Skeletal muscle cell (primary cell): ENCODE data around the gene TICAM1.
"Not testable (repeated sequence)": the region's sequence is repeated elsewhere in the genome, so short reads cannot be mapped to it uniquely, and the experiment has no call there.

Source experiments
- DNase-seq: peaks from one replicate; pipeline ENCODE4 v3.0.0-alpha.2; 2010; ENCODE audit warnings: low read depth
- H3K4me3 ChIP-seq: 2 replicates; pipeline ENCODE4 v1.5.1; 2011; ENCODE audit warnings: low read depth, mild to moderate bottlenecking, control low read depth, low read length, moderate library complexity

TICAM1 gene

DNA sequence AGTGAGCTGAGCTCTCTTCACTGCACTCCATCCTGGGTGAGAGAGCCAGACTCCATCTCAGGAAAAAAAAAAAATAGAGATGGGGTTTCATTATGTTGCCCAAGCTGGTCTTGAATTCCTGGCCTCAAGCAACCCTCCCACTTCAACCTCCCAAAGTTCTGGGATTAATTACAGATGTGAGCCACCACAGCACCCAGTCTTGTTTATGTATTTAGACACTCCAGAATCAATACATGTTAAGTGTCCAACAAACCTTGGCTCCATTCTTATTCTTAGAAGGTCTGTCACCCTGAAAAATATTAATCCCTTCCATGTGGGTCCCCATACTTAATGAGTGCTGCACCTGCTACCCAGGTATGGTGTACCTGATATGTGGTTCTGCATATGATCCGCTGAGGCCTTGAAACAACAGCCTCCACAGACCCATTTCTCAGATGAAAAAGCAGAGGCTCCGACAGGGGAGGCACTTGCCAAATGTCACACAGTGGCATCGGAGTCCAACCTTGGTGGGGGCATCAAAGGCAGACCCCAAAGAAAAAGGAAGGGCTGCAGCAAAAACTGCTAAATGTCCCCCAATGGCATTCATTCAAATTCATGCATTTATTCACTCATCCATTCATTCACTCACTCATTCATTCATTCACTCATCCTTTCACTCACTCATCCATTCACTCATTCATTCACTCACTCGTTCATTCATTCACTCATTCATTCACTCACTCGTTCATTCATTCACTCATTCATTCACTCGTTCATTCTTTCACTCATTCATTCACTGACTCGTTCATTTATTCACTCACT is 16.7 kb downstream of the TICAM1 start:
- no peak for DNase-seq

DNA sequence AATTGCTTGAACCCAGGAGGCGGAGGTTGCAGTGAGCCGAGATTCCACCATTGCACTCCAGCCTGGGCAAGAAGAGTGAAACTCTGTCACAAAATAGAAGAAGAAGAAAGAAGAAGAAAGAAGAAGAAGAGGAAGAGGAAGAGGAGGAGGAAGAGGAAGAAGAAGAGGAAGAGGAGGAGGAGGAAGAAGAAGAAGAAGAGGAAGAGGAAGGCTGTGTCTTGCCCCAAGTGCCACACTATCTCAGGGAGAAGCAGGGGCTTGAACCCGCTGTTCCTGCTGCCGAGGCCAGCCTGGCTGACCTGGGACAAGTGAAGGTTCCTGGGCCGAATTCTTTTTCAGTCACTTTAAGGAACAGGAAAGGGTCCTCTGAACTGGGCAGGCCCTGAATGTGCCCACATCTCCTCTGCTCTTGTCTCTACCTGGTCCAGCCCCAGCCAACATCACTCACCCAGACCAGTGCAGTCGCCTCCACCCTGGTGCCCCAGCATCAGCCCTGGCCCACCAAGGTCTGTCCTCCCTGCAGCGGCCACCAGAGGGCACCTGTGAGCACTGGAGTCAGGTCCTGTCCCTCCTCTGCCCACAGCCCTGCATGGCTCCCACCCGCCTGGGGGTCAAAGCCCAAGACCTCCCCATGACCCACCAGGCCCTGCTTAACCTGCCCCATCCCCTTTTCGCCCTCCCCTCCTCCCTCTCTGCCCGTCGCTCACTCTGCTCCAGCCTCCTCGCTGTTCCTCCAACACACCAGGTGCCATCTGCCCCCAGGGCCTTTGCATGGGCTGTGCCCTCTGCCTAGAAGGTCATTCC is 20.0 kb downstream of the TICAM1 start:
- no peak for DNase-seq

More for the DNA sequence above, 16.7 kb downstream of the TICAM1 start:
- H3K4me3 ChIP-seq = no peak overlapping the region

DNA sequence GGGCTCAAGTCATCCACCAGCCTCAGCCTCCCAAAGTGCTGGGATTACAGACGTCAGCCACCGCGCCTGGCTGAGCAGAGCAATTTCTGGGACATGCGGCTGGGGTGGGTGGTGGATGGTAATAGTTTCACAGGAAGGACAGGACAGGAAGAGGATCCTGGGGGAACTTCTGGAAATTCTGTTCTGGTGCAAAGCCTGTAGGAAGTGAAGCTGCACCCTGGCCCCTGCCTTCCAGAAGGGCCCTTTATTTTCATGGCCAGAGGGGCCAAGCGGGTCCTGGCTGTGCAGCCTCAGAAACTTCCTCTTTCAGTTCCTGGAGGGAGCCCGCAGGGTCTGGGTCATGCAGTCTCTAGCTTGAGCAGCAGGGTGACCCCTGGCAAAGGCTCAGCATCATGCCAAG is 24.3 kb downstream of the TICAM1 start:
- DNase-seq = no peak
- no peak overlapping the region for H3K4me3 ChIP-seq

More for the DNA sequence above, 20.0 kb downstream of the TICAM1 start:
- no peak overlapping the region for H3K4me3 ChIP-seq

DNA sequence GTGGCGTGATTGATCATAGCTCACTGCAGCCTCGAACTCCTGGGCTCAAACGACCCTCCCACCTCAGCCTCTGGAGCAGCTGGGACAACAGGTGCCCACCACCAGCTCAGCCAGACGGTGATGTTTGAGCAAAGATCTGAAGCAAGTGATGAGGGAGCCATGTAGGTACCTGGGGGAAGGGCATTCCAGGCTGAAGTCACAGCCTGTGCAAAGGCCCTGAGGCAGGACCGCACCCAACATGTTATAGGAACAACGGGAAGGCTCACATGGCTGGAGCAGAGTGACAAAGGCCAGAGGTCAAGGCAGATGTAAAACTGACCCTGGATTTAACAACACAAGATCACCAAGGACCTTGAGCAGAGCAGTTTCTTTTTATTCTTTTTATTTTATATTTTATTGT is 25.1 kb downstream of the TICAM1 start:
- H3K4me3 ChIP-seq = no peak overlapping the region
- no peak for DNase-seq

DNA sequence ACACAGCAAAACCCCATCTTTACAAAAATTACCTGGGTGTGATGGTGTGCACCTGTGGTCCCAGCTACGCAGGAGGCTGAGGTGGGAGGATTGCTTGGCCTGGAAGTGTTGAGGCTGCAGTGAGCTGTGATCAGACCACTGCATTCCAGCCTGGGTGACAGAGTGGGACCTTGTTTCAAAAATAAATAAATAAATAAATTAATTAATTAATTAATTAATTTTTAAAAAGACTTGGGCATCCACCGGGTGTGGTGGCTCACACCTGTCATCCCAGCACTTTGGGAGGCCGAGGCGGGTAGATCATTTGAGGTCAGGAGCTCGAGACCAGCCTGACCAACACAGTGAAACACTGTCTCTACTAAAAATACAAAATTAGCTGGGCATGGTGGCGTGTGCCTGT is 26.4 kb downstream of the TICAM1 start:
- DNase-seq, H3K4me3 ChIP-seq: not testable (repeated sequence)

DNA sequence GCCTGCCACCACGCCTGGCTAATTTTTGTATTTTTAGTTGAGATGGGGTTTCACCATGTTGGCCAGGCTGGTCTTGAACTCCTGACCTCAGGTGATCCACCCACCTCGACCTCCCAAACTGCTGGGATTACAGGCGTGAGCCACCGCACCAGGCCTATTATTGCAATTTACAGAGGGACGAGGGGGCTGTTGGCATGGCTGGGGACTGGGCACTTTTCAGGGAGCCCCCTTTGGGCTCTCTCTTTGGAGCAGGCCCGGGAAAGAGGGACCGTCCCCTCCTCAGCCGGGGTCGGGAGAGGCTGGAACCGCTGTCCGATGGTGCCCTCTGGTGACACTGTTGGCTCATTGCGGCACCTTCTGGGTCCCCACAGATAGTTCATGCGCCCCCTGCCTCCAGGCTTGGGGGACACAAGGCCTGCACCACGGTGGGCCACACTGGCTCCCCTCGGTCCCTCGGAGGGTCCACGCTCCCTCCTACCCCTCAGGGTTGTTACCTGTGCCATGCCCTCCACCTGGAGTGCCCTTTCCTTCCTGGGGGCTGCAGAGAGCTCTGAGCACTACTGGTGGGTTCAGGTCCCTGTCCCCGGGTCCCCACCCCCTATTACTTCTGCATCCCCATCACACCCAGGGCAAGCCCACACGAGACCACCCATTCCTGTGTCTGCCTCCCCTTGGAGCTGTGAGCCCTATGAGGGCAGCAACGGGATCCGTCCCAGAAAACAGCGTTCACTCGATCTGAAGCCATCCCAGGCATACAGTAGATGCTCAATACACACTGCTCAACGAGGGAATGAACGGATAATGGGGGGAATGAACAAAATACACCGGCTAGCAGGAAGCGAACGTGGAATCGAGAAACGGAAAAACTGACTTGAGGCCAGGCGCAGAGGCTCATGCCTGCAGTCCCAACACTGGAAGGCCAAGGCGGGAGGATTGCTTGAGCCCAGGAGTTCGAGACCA is 27.5 kb downstream of the TICAM1 start:
- no peak overlapping the region for H3K4me3 ChIP-seq
- no peak for DNase-seq

DNA sequence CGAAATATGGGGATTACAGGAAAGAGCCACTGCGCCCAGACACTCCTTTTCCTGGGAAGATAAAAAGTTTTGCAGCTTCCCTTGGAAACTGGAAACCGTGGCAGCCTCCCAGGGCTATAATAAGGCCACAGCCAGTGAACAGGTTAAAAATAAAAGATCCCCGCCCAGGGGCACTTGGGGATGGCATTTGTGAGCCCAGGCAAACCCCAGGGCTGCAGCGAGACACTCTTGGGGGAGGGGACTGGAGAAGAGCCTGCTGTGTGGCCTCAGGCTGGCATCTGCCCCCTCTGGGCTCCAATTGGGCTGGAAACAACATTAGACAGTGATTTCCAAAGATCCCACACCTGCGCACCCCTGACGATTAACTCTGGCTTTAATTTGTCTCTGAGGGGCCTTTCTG is 28.8 kb downstream of the TICAM1 start:
- DNase-seq = no peak
- H3K4me3 ChIP-seq = no peak overlapping the region

DNA sequence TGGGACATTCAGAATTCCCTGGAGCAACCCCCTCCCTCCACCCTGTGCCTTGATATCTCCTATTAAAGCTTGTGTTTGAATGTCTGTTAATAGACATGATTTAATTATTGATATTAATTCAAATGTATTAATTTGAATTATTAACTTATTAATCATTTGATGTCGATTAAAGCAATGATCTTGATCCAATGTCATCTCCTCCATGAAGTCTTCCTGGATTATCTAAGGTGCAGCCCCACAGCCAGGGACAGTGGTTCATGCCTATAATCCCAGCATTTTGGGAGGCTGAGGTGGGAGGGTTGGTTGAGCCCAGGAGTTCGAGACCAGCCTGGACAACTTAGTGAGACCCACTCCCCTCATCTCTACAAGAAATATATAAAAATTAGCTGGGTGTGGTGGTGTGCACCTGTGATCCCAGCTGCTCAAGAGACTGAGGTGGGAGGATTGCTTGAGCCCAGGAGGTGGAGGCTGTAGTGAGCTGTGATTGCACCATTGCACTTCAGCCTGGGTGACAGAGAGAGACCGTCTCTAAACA is 30.4 kb downstream of the TICAM1 start:
- no peak for DNase-seq
- H3K4me3 ChIP-seq = no peak overlapping the region

DNA sequence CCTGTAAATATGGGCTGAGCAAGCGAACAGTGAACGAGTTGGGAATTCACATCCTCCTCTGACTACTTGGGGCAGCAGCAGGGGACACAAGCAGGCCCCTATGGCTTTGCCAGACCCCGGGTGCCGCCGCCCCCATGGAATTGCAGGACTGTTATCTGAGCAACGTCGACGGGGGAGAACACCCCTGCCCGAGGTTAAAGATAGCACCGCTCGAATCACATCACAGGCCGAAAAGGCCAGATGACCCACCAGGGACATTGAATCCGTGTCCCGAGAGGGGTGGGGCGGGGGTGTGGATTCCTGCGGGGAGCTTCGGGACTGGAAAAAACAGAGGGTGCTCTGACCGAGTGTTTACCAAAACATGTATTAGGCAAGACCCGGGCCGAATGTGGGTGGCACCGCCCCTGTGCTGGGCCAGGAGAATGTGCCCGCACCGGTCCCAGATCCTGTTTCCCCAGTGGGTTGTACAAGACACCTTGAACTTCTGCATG is 30.9 kb downstream of the TICAM1 start:
- no peak for DNase-seq
- H3K4me3 ChIP-seq = no peak overlapping the region

DNA sequence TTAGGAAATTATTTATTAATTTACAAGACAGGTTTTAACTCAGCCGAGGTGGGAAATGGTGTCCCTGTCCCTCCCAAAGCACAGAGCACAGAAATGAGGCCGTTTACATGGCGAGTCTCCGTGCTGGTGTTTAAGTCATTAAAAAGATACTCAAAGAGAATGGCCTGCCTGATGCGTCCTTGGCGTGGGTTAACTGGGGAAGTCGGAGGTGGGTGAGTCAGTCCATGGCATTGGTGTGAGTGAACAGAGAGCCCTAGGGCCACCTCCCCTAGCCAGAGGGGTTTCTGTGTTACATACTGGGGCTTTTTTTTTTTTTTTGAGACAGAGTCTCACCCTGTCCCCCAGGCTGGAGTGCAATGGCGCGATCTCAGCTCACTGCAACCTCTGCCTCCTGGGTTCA is 36.1 kb downstream of the TICAM1 start:
- no peak for DNase-seq
- no peak overlapping the region for H3K4me3 ChIP-seq

DNA sequence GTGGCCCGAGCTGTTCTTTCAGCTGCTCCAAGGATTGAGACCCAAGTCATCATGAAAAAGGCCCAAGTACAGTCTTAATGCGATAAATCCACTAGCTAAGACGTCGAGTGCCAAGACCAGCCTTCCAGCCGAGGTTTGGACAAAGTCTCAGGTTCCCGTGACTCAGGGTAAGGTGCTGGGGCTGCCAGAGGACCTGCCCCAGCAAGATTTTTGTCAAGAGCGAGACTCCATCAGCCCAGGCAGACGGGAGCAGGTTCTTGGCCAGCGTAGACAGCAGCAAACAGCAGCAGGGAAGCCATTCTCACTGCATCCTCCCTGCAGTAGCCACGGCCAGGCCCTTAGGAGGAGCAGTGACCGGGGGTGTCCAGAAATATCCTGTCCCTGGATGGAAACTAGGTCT is 36.5 kb downstream of the TICAM1 start:
- H3K4me3 ChIP-seq = no peak overlapping the region
- DNase-seq = no peak

DNA sequence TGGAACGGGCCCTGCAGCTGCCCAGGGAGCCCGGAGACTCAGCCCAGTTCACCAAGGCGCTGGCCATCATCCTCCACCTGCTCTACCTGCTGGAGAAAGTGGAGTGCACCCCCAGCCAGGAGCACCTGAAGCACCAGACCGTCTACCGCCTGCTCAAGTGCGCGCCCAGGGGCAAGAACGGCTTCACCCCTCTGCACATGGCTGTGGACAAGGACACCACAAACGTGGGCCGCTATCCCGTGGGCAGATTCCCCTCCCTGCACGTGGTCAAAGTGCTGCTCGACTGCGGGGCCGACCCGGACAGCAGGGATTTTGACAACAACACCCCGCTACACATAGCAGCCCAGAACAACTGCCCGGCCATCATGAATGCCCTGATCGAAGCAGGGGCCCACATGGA is 38.2 kb downstream of the TICAM1 start:
- H3K4me3 ChIP-seq, DNase-seq: not testable (repeated sequence)

DNA sequence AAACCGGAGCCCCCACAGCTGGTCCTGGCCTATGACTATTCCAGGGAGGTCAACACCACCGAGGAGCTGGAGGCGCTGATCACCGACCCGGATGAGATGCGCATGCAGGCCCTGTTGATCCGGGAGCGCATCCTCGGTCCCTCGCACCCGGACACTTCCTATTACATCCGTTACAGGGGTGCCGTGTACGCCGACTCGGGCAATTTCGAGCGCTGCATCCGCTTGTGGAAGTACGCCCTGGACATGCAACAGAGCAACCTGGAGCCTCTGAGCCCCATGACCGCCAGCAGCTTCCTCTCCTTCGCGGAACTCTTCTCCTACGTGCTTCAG is 38.7 kb downstream of the TICAM1 start:
- H3K4me3 ChIP-seq = peak overlapping the region; percentile 69

DNA sequence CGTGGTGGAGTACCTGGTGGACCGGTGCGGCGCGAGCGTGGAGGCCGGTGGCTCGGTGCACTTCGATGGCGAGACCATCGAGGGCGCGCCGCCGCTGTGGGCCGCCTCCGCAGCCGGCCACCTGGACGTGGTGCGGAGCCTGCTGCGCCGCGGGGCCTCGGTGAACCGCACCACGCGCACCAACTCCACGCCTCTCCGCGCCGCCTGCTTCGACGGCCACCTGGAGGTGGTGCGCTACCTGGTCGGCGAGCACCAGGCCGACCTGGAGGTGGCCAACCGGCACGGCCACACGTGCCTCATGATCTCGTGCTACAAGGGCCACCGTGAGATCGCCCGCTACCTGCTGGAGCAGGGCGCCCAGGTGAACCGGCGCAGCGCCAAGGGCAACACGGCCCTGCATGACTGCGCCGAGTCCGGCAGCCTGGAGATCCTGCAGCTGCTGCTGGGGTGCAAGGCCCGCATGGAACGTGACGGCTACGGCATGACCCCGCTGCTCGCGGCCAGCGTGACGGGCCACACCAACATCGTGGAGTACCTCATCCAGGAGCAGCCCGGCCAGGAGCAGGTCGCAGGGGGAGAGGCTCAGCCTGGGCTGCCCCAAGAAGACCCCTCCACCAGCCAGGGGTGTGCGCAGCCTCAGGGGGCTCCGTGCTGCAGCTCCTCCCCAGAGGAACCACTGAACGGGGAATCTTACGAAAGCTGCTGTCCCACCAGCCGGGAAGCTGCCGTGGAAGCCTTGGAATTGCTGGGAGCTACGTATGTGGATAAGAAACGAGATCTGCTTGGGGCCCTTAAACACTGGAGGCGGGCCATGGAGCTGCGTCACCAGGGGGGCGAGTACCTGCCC is 39.3 kb downstream of the TICAM1 start:
- DNase-seq = not testable (repeated sequence)
- H3K4me3 ChIP-seq = peak overlapping the region; percentile 69

More for the DNA sequence above, 38.7 kb downstream of the TICAM1 start:
- DNase-seq = not testable (repeated sequence)

DNA sequence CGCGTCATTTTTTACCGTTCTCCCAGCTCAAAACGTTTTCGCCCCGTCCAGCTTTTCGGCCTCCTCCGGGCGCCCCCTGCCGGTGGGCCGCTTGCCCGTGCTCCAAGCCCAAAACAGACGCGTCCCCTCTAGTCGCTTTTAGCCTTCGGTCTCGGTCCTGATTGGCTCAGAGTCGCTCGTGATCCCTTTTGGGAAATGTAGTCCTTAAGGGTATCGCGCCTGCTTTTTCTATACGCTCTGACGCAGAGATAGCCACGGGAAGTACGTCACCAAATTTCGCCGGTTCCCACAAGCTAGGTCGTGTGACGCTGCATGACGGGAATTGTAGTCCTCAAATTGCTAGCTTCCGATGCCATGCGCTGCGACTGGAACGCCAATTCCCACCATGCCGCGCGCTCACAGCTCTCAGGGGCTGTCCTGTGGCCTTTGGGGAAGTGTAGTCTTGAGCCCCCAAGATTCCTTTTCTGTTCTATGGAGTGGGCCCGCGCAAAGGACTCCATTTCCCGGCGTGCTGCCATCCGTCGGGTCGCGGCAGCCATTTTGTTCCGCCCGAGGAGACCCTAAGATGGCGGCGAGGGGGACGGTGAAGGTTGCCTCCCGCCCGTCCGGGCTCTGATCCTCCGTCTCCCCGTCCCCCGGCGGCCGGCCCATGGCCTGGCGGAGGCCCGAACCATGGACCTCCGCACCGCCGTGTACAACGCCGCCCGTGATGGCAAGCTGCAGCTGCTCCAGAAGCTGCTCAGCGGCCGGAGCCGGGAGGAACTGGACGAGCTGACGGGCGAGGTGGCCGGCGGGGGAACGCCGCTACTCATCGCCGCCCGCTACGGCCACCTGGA is 40.1 kb downstream of the TICAM1 start, which contains the start of gene FEM1A:
Gene FEM1A, plus strand, starts transcription at position 552 of the 836 bp plus-strand sequence. Its CDS starts 121 bp downstream, at position 673.
- H3K4me3 ChIP-seq = peak within 1 kb of the TSS; percentile 69
- peak; percentile 100 for DNase-seq

DNA sequence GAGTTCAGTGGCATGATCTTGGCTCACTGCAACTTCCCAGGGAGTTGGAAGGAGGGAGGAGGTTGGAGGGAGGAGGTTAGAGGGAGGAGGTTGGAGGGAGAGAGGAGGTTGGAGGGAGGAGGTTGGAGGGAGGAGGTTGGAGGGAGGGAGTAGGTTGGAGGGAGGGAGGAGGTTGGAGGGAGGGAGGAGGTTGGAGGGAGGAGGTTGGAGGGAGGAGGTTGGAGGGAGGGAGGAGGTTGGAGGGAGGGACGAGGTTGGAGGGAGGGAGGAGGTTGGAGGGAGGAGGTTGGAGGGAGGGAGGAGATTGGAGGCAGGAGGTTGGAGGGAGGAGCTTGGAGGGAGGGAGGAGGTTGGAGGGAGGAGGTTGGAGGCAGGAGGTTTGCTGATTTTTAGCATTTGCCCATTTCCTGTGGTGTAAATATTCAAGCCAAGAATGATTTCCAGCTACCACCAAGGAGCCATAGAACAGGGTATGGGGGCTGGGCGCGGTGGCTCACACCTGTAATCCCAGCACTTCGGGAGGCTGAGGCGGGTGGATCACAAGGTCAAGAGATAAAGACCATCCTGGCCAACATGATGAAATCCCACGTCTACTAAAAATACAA is 45.0 kb downstream of the TICAM1 start:
- H3K4me3 ChIP-seq, DNase-seq: not testable (repeated sequence)

DNA sequence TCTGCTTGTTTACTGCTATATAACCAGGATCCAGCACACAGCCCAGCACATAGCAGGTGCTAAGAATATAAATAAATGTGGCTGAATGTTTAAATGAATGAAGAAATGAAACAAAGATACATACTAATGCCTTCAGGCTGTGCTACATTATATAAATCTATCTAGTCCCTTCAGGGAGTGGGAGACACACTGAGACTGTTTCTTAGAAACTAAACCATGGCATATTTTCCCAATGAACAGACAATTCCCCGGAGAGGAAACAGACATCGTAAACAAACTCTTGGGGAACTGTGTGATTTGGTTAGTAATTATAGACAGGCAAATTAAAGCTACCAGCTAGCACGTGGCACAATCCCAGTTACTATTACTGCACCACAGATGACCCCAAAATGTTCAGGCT is 49.7 kb downstream of the TICAM1 start:
- no peak for DNase-seq
- no peak overlapping the region for H3K4me3 ChIP-seq
